Bronchial epithelial cell (primary cell): ENCODE results near the gene TAF11. TPM values are rescaled to one million over a fixed set of nuclear protein-coding genes. Genes with fewer than 3 reads are reported as not detected.

Experiments
- DNase-seq: peaks from one replicate; pipeline ENCODE4 v3.0.0-alpha.2; 2010; ENCODE audit warnings: low read depth
- FAIRE-seq: peaks from 2 replicates; lab custom pipeline; 2011; peaks lifted over from hg19 to GRCh38; lab: Jason Lieb, UNC
- H3K27me3 ChIP-seq: 2 replicates; pipeline ENCODE4 v1.5.1; 2011; ENCODE audit warnings: low read length; ENCODE audit not compliant: control insufficient read depth, insufficient read depth
- H3K36me3 ChIP-seq: 2 replicates; pipeline ENCODE4 v1.5.1; 2011; ENCODE audit warnings: low read length; ENCODE audit not compliant: control insufficient read depth, insufficient read depth
- H3K4me3 ChIP-seq: 2 replicates; pipeline ENCODE4 v1.5.1; 2011; ENCODE audit warnings: mild to moderate bottlenecking, low read depth, low read length, control low read depth
- CTCF ChIP-seq: IDR thresholded peaks from 2 replicates; pipeline ENCODE4 v1.5.1; 2011; ENCODE audit warnings: mild to moderate bottlenecking, moderate library complexity, low read length, control low read depth, inconsistent platforms; ENCODE audit not compliant: insufficient read depth, severe bottlenecking
- total RNA-seq: library from RNA; depleted of rRNA; stranded (reverse); fragments of >200 nt; gene quantifications from 2 replicates; pipeline ENCODE4 v1.2.1, GENCODE V29; 2014

TAF11 gene
- total RNA-seq, 1 donor from 2014 or later, result 30.5 TPM

- H3K4me3 ChIP-seq, result no peak overlapping the region
- DNase-seq, result peak; percentile 33
- no peaks in the 10 kb centered on the region for H3K27me3 ChIP-seq
- H3K36me3 ChIP-seq, result no peaks in the 10 kb centered on the region
- no peak for FAIRE-seq
- TF ChIP-seq CTCF, result no peak
These were observed 31.8 kb upstream of the TAF11 start for GRCh38 chr6:34919651-34920050.

GRCh38 chr6:34917626-34918285 lies 29.9 kb upstream of the TAF11 start:
- FAIRE-seq (no peak), DNase-seq (no peak)
- Histone ChIP-seq H3K36me3 (no peaks in the 10 kb centered on the region), H3K27me3 (no peaks in the 10 kb centered on the region), H3K4me3 (no peak overlapping the region)
- TF ChIP-seq CTCF, result no peak

- DNase-seq (no peak), FAIRE-seq (no peak)
- Histone ChIP-seq H3K4me3 (no peak overlapping the region), H3K36me3 (no peaks in the 10 kb centered on the region), H3K27me3 (no peaks in the 10 kb centered on the region)
- TF ChIP-seq CTCF, result no peak
These were observed 28.6 kb upstream of the TAF11 start for GRCh38 chr6:34916348-34916967.

- Histone ChIP-seq H3K36me3 (no peaks in the 10 kb centered on the region), H3K27me3 (no peaks in the 10 kb centered on the region), H3K4me3 (no peak overlapping the region)
- DNase-seq, result no peak
- no peak for FAIRE-seq
- TF ChIP-seq CTCF, result no peak
These were observed 26.5 kb upstream of the TAF11 start for GRCh38 chr6:34914358-34914757.

- no peaks in the 10 kb centered on the region for H3K36me3 ChIP-seq
- peak; percentile 80 for DNase-seq
- H3K27me3 ChIP-seq, result no peaks in the 10 kb centered on the region
- TF ChIP-seq CTCF, result no peak
- FAIRE-seq, result no peak
- no peak overlapping the region for H3K4me3 ChIP-seq
These were observed 25.0 kb upstream of the TAF11 start for GRCh38 chr6:34912715-34913464.
